Neural progenitor cell (in vitro differentiated cells): ENCODE results near the gene GJB2. TPM values are rescaled to one million over a fixed set of nuclear protein-coding genes. Genes with fewer than 3 reads are reported as not detected.

Experiments used
- DNase-seq: peaks from one replicate; pipeline ENCODE4 v3.0.0-alpha.2; 2016; ENCODE audit warnings: low spot score
- H2AFZ ChIP-seq: fragments of 200-600 bp; sonication (generic); replicated peaks from 2 replicates; pipeline ENCODE4 v1.6.1; 2016; ENCODE audit warnings: antibody characterized with exemption
- H3F3A ChIP-seq: fragments of 200-600 bp; sonication (generic); 2 replicates; pipeline ENCODE4 v1.6.1; 2016; ENCODE audit warnings: antibody characterized with exemption, low read depth
- H3K27ac ChIP-seq: fragments of 200-600 bp; sonication (generic); 2 replicates; pipeline ENCODE4 v1.5.1; 2016; ENCODE audit warnings: mild to moderate bottlenecking
- H3K27me3 ChIP-seq: fragments of 200-600 bp; sonication (generic); 2 replicates; pipeline ENCODE4 v1.6.1; 2016; ENCODE audit warnings: mild to moderate bottlenecking, moderate library complexity
- H3K36me3 ChIP-seq: fragments of 200-600 bp; sonication (generic); 2 replicates; pipeline ENCODE4 v1.5.1; 2016
- H3K4me1 ChIP-seq: fragments of 200-600 bp; sonication (generic); 2 replicates; pipeline ENCODE4 v1.6.1; 2016; ENCODE audit warnings: mixed run types
- H3K4me2 ChIP-seq: fragments of 200-600 bp; sonication (generic); 2 replicates; pipeline ENCODE4 v1.6.1; 2016
- H3K4me3 ChIP-seq: fragments of 200-600 bp; sonication (generic); 2 replicates; pipeline ENCODE4 v1.5.1; 2016
- H3K79me2 ChIP-seq: fragments of 200-600 bp; sonication (generic); 2 replicates; pipeline ENCODE4 v1.6.1; 2016; ENCODE audit warnings: low read depth
- H3K9ac ChIP-seq: fragments of 200-600 bp; sonication (generic); 2 replicates; pipeline ENCODE4 v1.6.1; 2016
- H3K9me3 ChIP-seq: fragments of 200-600 bp; sonication (generic); 2 replicates; pipeline ENCODE4 v1.5.1; 2016; ENCODE audit warnings: low read depth
- H4K20me1 ChIP-seq: fragments of 200-600 bp; sonication (generic); 2 replicates; pipeline ENCODE4 v1.6.1; 2016; ENCODE audit warnings: low read depth
- H3K27ac Mint-ChIP-seq: 3 replicates; pipeline ENCODE4 v1.8.0; 2021; ENCODE audit warnings: mixed read lengths
- H3K27me3 Mint-ChIP-seq: 2 replicates; pipeline ENCODE4 v1.8.0; 2022; ENCODE audit warnings: low read depth, mild to moderate bottlenecking, inconsistent platforms, moderate library complexity, mixed read lengths; ENCODE audit not compliant: insufficient read depth
- H3K36me3 Mint-ChIP-seq: 3 replicates; pipeline ENCODE4 v1.8.0; 2021; ENCODE audit warnings: mixed read lengths
- H3K4me1 Mint-ChIP-seq: 3 replicates; pipeline ENCODE4 v1.8.0; 2021; ENCODE audit warnings: mixed read lengths
- H3K4me3 Mint-ChIP-seq: 3 replicates; pipeline ENCODE4 v1.8.0; 2021; ENCODE audit warnings: mild to moderate bottlenecking, moderate library complexity, mixed read lengths
- H3K9me3 Mint-ChIP-seq: 3 replicates; pipeline ENCODE4 v1.8.0; 2020; ENCODE audit warnings: mixed read lengths
- CTCF ChIP-seq: fragments of 200-600 bp; sonication (generic); IDR thresholded peaks from 2 replicates; pipeline ENCODE4 v1.5.1; 2017; ENCODE audit warnings: antibody characterized with exemption, mild to moderate bottlenecking
- EZH2 ChIP-seq: fragments of 200-600 bp; sonication (generic); IDR thresholded peaks from 2 replicates; pipeline ENCODE4 v1.6.1; 2017; ENCODE audit warnings: antibody characterized with exemption, mild to moderate bottlenecking, moderate library complexity
- EZH2phosphoT487 ChIP-seq: fragments of 200-600 bp; sonication (generic); IDR thresholded peaks from 2 replicates; pipeline ENCODE4 v1.6.1; 2017; ENCODE audit warnings: antibody characterized with exemption
- total RNA-seq: library from RNA; depleted of rRNA; stranded (reverse); fragments of >200 nt; gene quantifications from 2 replicates; pipeline ENCODE4 v1.2.3, GENCODE V29; 2015; ENCODE audit warnings: low replicate concordance

Gene GJB2
- total RNA-seq, 1 donor from 2014 or later: not detected

- no peak for TF ChIP-seq EZH2
- no peak for TF ChIP-seq EZH2phosphoT487
- TF ChIP-seq CTCF: no peak
- Histone ChIP-seq H3K4me2 (no peak overlapping the region), H3K36me3 (no peaks in the 10 kb centered on the region), H3K79me2 (no peaks in the 10 kb centered on the region), H4K20me1 (no peaks in the 10 kb centered on the region), H3K27me3 (peaks cover 40% of the 10 kb centered on the region), H2AFZ (no peak overlapping the region), H3K9ac (no peak overlapping the region), H3K9me3 (no peaks in the 10 kb centered on the region), H3K4me1 (no peaks in the 10 kb centered on the region), H3K27ac (no peak overlapping the region), H3K4me3 (no peak overlapping the region), H3F3A (no peaks in the 10 kb centered on the region)
- no peaks in the 10 kb centered on the region for H3K9me3 Mint-ChIP-seq
- H3K36me3 Mint-ChIP-seq: no peaks in the 10 kb centered on the region
- H3K4me1 Mint-ChIP-seq: no peaks in the 10 kb centered on the region
- H3K27ac Mint-ChIP-seq: no peak overlapping the region
- no peak overlapping the region for H3K4me3 Mint-ChIP-seq
- peaks cover 6% of the 10 kb centered on the region for H3K27me3 Mint-ChIP-seq
- no peak for DNase-seq
Observed at GRCh38 chr13:20137875-20138274, 54.9 kb downstream of the GJB2 start.

Other genes starting within 250 kb of the GJB2 start
- 203 and 303 TPM in 2 replicates for gene ZMYM2, start 234.2 kb downstream of the GJB2 start, total RNA-seq
- 0.17 and 0.53 TPM in 2 replicates for gene GJA3, start 31.9 kb downstream of the GJB2 start, total RNA-seq
- gene GJB6, start 39.4 kb upstream of the GJB2 start, total RNA-seq: not detected in 2 replicates